Measurements from ENCODE around the gene TSC22D1.

DNA sequence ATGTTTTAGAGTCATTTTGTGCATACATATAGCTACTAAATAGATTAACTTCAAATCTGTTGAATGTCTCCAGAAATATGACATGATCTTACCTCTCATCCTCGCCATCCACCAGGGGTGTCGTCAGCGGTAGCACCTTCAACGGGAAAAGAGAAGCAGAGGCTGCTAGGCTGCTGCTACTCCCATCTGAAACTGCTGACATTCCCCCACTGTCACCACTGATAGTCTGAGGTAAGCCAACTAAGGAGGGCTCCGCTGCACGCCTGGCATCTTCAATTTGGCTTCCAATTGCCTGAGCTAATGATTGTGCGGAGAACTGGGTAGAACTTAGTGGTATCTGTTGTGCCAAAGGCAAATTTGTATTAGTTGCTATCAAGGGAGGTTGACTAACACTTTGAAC is 3.1 kb downstream of the TSC22D1 start:
- TF ChIP-seq, protein P1, sequence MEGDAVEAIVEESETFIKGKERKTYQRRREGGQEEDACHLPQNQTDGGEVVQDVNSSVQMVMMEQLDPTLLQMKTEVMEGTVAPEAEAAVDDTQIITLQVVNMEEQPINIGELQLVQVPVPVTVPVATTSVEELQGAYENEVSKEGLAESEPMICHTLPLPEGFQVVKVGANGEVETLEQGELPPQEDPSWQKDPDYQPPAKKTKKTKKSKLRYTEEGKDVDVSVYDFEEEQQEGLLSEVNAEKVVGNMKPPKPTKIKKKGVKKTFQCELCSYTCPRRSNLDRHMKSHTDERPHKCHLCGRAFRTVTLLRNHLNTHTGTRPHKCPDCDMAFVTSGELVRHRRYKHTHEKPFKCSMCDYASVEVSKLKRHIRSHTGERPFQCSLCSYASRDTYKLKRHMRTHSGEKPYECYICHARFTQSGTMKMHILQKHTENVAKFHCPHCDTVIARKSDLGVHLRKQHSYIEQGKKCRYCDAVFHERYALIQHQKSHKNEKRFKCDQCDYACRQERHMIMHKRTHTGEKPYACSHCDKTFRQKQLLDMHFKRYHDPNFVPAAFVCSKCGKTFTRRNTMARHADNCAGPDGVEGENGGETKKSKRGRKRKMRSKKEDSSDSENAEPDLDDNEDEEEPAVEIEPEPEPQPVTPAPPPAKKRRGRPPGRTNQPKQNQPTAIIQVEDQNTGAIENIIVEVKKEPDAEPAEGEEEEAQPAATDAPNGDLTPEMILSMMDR (IDR thresholded peaks at IDR 0.05): no peak
- TF ChIP-seq POLR2A (IDR thresholded peaks at IDR 0.05): no peak
